Right lobe of liver (tissue), 4 donors: ENCODE data around the gene CYP4F12.

Experiments
- POLR2A ChIP-seq: fragments of 450-650 bp; IDR thresholded peaks from one replicate; pipeline ENCODE4 v1.6.1; 2017; ENCODE audit warnings: antibody characterized with exemption, mild to moderate bottlenecking
- TF ChIP-seq, protein P1 (sequence below), 4 donors: fragments of 200-600 bp in 3 of 4; fragments of 450-650 bp in 1 of 4; IDR thresholded peaks; one replicate each; pipeline versions ENCODE4 v1.5.1 to v1.8.0; 2016 to 2022; ENCODE audit warnings: antibody characterized with exemption in 4 of 4, mild to moderate bottlenecking in 2 of 4
- donor health status: DM: no; HTN: no; CAD: no.
- donor health status: DM: no; HTN: no; CAD: no.
- donor health status: DM: no; HTN: yes; CAD: no.

DNA sequence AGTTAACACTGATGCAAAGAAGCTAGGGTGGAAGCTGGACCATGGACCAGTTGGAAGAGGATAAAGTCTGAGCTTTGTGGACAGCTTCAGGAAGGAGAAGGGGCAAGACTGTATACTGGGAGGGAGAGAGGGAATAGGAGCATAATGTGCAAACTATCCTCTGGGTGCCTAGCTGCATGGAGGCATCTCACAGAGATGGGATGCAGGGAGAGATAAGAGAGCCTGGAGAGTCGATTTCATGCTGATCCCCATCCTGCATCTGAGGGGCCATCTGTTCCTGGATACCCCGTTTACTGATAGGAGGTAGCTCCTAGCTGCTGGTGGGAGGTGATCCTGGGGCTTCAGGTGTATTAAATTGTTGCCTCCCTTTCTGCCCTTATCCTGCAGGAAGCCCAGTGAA, 23.4 kb upstream of the CYP4F12 start:
- TF ChIP-seq, protein P1, sequence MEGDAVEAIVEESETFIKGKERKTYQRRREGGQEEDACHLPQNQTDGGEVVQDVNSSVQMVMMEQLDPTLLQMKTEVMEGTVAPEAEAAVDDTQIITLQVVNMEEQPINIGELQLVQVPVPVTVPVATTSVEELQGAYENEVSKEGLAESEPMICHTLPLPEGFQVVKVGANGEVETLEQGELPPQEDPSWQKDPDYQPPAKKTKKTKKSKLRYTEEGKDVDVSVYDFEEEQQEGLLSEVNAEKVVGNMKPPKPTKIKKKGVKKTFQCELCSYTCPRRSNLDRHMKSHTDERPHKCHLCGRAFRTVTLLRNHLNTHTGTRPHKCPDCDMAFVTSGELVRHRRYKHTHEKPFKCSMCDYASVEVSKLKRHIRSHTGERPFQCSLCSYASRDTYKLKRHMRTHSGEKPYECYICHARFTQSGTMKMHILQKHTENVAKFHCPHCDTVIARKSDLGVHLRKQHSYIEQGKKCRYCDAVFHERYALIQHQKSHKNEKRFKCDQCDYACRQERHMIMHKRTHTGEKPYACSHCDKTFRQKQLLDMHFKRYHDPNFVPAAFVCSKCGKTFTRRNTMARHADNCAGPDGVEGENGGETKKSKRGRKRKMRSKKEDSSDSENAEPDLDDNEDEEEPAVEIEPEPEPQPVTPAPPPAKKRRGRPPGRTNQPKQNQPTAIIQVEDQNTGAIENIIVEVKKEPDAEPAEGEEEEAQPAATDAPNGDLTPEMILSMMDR (IDR thresholded peaks at IDR 0.05): no peak
- TF ChIP-seq POLR2A: no peak
